Measurements from ENCODE around the gene PIP4K2A.
"Not testable (repeated sequence)": the region's sequence is repeated elsewhere in the genome, so short reads cannot be mapped to it uniquely, and the experiment has no call there.

Gene PIP4K2A

GRCh38 chr10:22514414-22514758 lies 200.0 kb downstream of the PIP4K2A start:
- not testable (repeated sequence) for DNase-seq (ENCODE audit: low spot score)

DNA sequence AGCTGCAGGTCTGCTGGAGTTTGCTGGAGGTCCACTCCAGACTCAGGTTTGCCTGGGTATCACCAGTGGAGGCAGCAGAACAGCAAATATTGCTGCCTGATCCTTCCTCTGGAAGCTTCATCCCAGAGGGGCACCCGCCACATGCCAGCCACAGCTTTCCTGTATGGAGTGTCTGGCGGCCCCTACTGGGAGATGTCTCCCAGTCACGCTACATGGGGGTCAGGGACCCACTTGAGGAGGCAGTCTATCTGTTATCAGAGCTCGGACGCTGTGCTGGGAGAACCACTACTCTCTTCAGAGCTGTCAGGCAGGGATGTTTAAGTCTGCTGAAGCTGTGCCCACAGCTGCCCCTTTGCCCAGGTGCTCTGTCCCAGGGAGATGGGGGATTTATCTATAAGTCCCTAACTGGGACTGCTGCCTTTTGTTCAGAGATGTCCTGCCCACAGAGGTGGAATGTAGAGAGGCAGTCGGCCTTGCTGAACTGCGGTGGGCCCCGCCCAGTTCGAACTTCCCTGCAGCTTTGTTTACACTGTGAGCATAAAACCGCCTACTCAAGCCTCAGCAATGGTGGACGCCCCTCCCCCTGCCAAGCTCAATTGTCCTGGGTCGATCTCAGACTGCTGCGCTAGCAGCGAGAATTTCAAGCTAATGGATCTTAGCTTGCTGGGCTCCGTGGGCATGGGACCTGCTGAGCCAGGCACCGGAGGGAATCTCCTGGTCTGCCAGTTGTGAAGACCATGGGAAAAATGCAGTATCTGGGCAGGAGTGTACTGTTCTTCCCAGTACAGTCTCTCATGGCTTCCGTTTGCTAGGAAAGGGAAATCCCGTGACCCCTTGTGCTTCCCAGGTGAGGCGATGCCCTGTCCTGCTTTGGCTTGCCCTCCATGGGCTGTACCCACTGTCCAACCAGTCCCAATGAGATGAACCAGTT lies 200.6 kb downstream of the PIP4K2A start:
- not testable (repeated sequence) for DNase-seq (ENCODE audit: low spot score)

- not testable (repeated sequence) for DNase-seq (ENCODE audit: low spot score)
Observed at GRCh38 chr10:22512015-22512414, 202.4 kb downstream of the PIP4K2A start.

GRCh38 chr10:22508214-22508613 lies 206.2 kb downstream of the PIP4K2A start:
- not testable (repeated sequence) for DNase-seq (ENCODE audit: low spot score)

DNA sequence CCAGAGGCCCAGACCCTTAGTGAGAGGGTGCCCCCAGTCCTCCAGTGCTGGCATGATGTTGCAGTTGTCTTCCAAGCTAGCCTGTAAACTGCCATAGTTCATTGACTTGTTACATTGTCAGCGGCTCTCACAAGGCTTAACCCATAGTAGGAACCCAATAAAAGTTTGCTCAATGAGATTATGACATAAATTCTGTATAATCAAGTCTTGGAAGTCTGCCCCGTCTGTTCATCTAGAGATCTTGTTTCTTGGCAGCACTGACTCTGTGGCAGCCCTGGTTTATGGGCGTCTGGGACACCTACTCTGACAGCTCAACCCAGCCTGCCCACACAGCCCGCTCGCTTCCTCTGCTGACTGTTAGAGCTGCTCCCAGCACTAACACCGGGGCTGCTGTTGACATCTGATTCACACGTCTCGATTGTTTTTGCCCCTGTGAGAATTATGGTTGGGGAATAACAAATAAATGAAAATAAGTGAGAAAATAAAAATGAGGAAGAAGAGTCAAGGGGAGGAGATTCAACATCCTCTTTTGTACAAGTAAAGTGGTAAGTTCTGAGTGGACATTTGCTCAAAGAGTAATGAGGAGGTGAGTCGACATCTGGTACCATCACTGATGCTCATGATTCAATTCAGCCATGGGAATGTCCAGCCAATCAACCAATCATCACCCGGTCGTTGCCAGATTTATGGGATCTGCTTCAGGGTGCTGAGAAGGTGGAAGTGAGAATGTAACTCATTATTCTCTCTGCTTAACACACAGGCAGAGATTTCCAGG lies 208.3 kb downstream of the PIP4K2A start:
- DNase-seq (ENCODE audit: low spot score): no peak

DNA sequence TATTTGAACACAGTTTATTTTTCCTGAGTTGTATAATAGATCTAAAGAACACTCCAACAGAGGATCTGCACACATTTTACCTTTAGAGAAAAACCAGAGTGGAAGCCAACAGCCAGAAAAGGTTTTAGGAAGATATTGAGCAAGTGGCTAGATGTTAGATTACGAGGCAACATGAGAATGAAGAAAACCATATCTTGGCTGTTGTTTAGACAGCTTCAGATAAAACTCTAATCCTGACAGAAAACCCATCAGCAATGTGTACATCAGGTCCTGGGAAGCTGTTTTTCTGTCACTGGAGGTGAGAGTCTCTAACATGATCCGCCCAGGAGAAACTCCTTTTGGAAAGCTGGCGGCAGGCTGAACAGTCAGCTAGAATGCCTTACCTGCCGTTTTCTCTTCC lies 209.6 kb downstream of the PIP4K2A start:
- no peak for DNase-seq (ENCODE audit: low spot score)

GRCh38 chr10:22503315-22504088 lies 210.9 kb downstream of the PIP4K2A start:
- no peak for DNase-seq (ENCODE audit: low spot score)

GRCh38 chr10:22501863-22502262 lies 212.5 kb downstream of the PIP4K2A start:
- no peak for DNase-seq (ENCODE audit: low spot score)

DNA sequence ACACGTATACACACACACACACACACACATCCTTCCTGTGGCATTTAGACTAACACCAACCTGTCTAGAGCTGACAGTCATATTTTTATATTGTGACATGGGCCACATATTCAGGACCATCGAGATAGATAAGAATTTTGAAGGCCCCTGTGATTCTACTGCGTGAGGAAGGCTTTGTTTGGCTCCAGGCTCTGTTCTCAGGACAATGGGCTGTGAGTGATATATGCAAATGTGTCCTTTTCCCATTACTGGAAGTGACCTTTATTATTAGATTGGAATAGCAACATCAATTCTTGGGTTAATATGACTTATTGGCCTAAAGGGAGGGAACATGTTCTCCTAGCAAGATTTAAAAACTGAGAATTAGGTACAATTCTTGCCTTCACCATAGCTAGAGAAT lies 213.0 kb downstream of the PIP4K2A start:
- DNase-seq (ENCODE audit: low spot score): no peak

GRCh38 chr10:22500656-22501340 lies 213.6 kb downstream of the PIP4K2A start:
- no peak for DNase-seq (ENCODE audit: low spot score)

GRCh38 chr10:22499973-22500372 lies 214.4 kb downstream of the PIP4K2A start:
- not testable (repeated sequence) for DNase-seq (ENCODE audit: low spot score)

- DNase-seq (ENCODE audit: low spot score): no peak
Observed at GRCh38 chr10:22495396-22495795, 219.0 kb downstream of the PIP4K2A start.

DNA sequence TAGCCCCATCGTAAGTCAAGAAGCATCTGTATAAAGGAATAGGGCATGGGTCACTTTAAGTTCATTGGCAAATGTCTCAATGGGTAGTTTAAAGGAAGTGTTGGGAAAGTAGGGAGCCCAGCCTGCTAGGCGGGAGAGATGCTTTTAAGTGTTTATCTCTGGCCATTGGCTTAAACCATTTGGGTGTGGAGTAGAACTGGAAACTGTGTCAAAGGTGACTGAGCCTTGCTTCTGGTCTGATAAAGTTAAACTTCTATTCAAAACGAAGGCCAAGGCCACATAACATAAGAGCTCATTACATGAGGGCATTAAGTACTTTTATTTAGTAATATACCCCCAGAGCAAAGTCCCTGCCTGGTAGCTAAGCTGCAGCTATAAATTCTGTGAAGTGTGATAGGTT lies 220.4 kb downstream of the PIP4K2A start:
- DNase-seq (ENCODE audit: low spot score): no peak

GRCh38 chr10:22491931-22492615 lies 222.3 kb downstream of the PIP4K2A start:
- DNase-seq (ENCODE audit: low spot score): no peak

- no peak for DNase-seq (ENCODE audit: low spot score)
Observed at GRCh38 chr10:22491480-22491879, 222.9 kb downstream of the PIP4K2A start.

- DNase-seq (ENCODE audit: low spot score): no peak
Observed at GRCh38 chr10:22489975-22490374, 224.4 kb downstream of the PIP4K2A start.

DNA sequence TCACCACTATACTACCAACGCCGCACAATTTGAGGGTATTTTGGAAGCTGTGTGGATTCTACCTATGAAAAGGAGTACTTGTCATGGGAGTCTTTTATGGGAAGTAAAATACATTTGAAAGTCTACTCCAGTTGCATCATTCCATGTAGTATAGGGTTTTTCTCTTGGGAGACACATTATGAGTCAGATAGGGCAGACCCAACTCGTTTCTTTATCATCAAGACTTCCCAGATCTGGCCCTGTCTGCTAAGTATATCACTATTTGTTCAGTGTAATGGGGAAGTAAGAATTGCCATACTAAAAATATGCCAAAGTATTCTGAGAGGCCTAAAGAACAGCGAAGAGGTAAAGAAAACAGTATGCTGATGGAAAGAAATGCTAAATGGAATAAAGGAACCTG lies 224.9 kb downstream of the PIP4K2A start:
- DNase-seq (ENCODE audit: low spot score): no peak

- no peak for DNase-seq (ENCODE audit: low spot score)
Observed at GRCh38 chr10:22486431-22486830, 227.9 kb downstream of the PIP4K2A start.

Measured in hematopoietic multipotent progenitor cell treated with erythropoietin and hydrocortisone succinate and interleukin-3 and kit ligand, for 17 days (in vitro differentiated cells).